Vagina (tissue), 2 donors: ENCODE results near the gene FRMD1.

ENCODE experiments used
- CTCF ChIP-seq, 3 experiments: fragments of 450-650 bp in 2 of 3; fragments of 200-600 bp in 1 of 3; sonication (generic) in 1 of 3; IDR thresholded peaks; one replicate each; pipeline ENCODE4 v1.5.1; 2017 to 2019; ENCODE audit warnings: antibody characterized with exemption in 3 of 3, mild to moderate bottlenecking in 2 of 3, moderate library complexity in 2 of 3
- POLR2A ChIP-seq, 2 donors: fragments of 450-650 bp; IDR thresholded peaks; one replicate each; pipeline ENCODE4 v1.6.1; 2017; ENCODE audit warnings: antibody characterized with exemption in 2 of 2, mild to moderate bottlenecking in 2 of 2, moderate library complexity in 2 of 2

GRCh38 chr6:168070804-168071203, 8.2 kb downstream of the FRMD1 start:
- TF ChIP-seq CTCF (IDR thresholded peaks at IDR 0.05) = no peak
- no peak for TF ChIP-seq POLR2A (IDR thresholded peaks at IDR 0.05)
